Adrenal gland (tissue), 12 donors: ENCODE measurements around the gene RUNX3. TPM values are rescaled to one million over a fixed set of nuclear protein-coding genes. Genes with fewer than 3 reads are reported as not detected.
A peak's percentile ranks its signal among the peaks of the same experiment; 100 is the strongest.

ENCODE experiments used
- DNase-seq, 7 donors: peaks; one replicate each; pipeline ENCODE4 v3.0.0-alpha.2; 2019 to 2020
- H3K27ac ChIP-seq, 5 donors: fragments of 200-600 bp; sonication (generic) in 4 of 5; 1 replicate in 3 of 5; 2 replicates in 2 of 5; pipeline versions ENCODE4 v1.5.1 to v1.8.0; 2016 to 2020; ENCODE audit warnings: mild to moderate bottlenecking in 1 of 5
- H3K27me3 ChIP-seq: fragments of 200-600 bp; 2 replicates; pipeline ENCODE4 v1.8.0; 2021
- H3K36me3 ChIP-seq, 2 donors: fragments of 200-600 bp; replicated peaks in 1 of 2; 1 replicate in 1 of 2; 2 replicates in 1 of 2; pipeline versions ENCODE4 v1.5.1 to v1.8.0; 2018 to 2022
- H3K4me1 ChIP-seq, 2 donors: fragments of 200-600 bp; replicated peaks in 1 of 2; 1 replicate in 1 of 2; 2 replicates in 1 of 2; pipeline versions ENCODE4 v1.5.1 to v1.8.0; 2018 to 2021
- H3K4me3 ChIP-seq, 4 donors: fragments of 200-600 bp; sonication (generic) in 3 of 4; one replicate each; pipeline ENCODE4 v1.5.1; 2016 to 2018
- H3K9me3 ChIP-seq, 3 donors: fragments of 200-600 bp; sonication (generic) in 1 of 3; replicated peaks in 1 of 3; 1 replicate in 2 of 3; 2 replicates in 1 of 3; pipeline versions ENCODE4 v1.5.1 to v1.8.0; 2016 to 2021
- POLR2A ChIP-seq, 2 donors: fragments of 450-650 bp; IDR thresholded peaks; one replicate each; pipeline ENCODE4 v1.6.1; 2017; ENCODE audit warnings: antibody characterized with exemption in 2 of 2, mild to moderate bottlenecking in 2 of 2, moderate library complexity in 1 of 2
- WGBS, 4 donors: extraction: QIAGEN DNeasy Blood & Tissue Kit in 2 of 4; methylation state at CpG; one replicate each; pipeline versions ENCODE4 v1.1.5 to v1.1.7; 2013 to 2017; 5-methylcytosine and 5-hydroxymethylcytosine counted together
- intact Hi-C, 2 donors: fragments of 100-400 bp; cut with DNase I; formaldehyde crosslinking; loops; one replicate each; pipeline versions ENCODE4 v1.14.1 to v1.15.0; 2022 to 2023
- polyA plus RNA-seq, 3 donors: library from polyadenylated mRNA; stranded (reverse); fragments of 200-250 nt in 2 of 3; fragments of 350-450 nt in 1 of 3; fragmentation: Illumina TruSeq in 1 of 3; extraction: RNeasy Lipid Tissue Mini Kit (QIAGEN cat#74804) in 1 of 3; gene quantifications; one replicate each; pipeline ENCODE4 v1.2.3, GENCODE V29; 2013 to 2014
- total RNA-seq, 9 donors: library from RNA; depleted of rRNA in 4 of 9; stranded (reverse); fragments of >200 nt in 4 of 9; fragments of 120-200 nt in 1 of 9; fragmentation: NEBNext Ultra II Directional in 1 of 9; extraction: Animal tissue kit (Norgen Biotek cat#: 25700) in 1 of 9; gene quantifications; one replicate each; pipeline versions ENCODE4 v1.1.0 to v1.2.4, GENCODE V29; 2013 to 2023
- TF ChIP-seq, protein P1 (sequence below), 6 experiments: fragments of 450-650 bp in 4 of 6; fragments of 200-600 bp in 2 of 6; sonication (generic) in 1 of 6; IDR thresholded peaks; 1 replicate in 5 of 6; 2 replicates in 1 of 6; pipeline versions ENCODE4 v1.5.1 to v1.8.0; 2016 to 2021; ENCODE audit warnings: antibody characterized with exemption in 6 of 6, mild to moderate bottlenecking in 2 of 6, moderate library complexity in 1 of 6
- donor health status: healthy with polysubstance abuse.
- donor health status: Bipolar disorder and iron deficiency.
- donor health status: DM: yes; HTN: yes; CAD: no.
- donor health status: DM: no; HTN: no; CAD: no.
- donor health status: DM: no; HTN: no; CAD: no.
- donor health status: DM: yes; HTN: yes; CAD: no.

RUNX3 gene
- total and polyA plus RNA-seq, 12 donors = 0.06 to 7.5 (median 2.7) TPM

DNA sequence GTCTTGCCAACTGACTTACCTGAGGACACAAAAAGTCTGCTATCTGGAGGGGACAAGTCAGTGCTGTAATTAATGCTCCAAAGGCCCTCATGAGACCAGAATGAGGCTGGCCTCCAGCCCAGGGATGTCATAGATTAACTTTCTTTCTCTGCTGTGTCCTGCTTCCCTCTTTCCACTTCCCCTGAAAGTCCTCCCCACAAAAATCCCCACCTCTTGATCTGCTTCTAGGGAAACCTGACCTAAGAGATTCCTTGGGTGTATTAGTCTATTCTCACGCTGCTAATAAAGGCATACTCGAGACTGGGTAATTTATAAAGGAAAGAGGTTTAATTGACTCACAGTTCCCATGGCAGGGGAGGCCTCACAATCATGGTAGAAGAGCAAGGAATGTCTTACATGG is 39.2 kb downstream of the RUNX3 start:
- TF ChIP-seq, protein P1, sequence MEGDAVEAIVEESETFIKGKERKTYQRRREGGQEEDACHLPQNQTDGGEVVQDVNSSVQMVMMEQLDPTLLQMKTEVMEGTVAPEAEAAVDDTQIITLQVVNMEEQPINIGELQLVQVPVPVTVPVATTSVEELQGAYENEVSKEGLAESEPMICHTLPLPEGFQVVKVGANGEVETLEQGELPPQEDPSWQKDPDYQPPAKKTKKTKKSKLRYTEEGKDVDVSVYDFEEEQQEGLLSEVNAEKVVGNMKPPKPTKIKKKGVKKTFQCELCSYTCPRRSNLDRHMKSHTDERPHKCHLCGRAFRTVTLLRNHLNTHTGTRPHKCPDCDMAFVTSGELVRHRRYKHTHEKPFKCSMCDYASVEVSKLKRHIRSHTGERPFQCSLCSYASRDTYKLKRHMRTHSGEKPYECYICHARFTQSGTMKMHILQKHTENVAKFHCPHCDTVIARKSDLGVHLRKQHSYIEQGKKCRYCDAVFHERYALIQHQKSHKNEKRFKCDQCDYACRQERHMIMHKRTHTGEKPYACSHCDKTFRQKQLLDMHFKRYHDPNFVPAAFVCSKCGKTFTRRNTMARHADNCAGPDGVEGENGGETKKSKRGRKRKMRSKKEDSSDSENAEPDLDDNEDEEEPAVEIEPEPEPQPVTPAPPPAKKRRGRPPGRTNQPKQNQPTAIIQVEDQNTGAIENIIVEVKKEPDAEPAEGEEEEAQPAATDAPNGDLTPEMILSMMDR (IDR thresholded peaks at IDR 0.05) = no peak
- no peak for TF ChIP-seq POLR2A (IDR thresholded peaks at IDR 0.05)
- peak in 1 of 7 donors; percentile 3 for DNase-seq
- peaks cover 6% of the 10 kb centered on the region for H3K27me3 ChIP-seq
- no peak overlapping the region for H3K27ac ChIP-seq
- H3K4me1 ChIP-seq = no peaks in the 10 kb centered on the region
- no peaks in the 10 kb centered on the region for H3K36me3 ChIP-seq
- H3K4me3 ChIP-seq = no peak overlapping the region
- intact Hi-C loops = no loop called here
- no peaks in the 10 kb centered on the region for H3K9me3 ChIP-seq
- 63 to 88% (median 84%) methylated on average over 2 of the region's 2 CpGs for WGBS, 4 donors

DNA sequence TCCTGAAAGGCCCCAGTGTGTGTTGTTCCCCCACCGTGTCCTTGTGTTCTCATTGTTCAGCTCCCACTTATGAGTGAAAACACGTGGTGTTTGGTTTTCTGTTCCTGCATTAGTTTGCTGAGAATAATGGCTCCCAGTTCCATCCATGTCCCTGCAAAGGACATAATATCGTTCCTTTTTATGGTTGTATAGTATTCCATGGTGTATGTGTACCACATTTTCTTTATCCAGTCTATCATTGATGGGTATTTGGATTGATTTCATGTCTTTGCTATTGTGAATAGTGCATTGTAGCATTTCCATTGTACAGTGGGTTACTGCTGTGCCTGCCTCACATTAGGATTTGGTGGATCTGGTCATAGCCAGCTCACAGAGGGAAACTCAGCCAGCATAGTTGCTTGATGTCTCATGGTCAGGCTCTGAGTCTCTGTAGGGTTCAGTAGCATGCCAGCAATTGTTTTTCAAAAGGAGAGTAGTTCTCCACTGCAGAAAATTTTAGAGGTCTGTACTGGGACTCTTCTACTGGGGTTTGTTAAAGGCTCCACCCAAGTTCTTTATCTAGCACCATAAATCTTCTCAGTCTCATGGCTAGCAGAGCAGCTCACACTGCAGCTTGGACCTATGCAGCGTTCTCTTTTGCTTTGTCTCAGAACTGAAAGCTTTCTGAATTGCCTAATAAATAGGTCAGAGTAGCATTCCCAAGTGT is 41.0 kb downstream of the RUNX3 start:
- WGBS, 4 donors = 66 to 75% (median 70%) methylated on average over 4 of the region's 4 CpGs

DNA sequence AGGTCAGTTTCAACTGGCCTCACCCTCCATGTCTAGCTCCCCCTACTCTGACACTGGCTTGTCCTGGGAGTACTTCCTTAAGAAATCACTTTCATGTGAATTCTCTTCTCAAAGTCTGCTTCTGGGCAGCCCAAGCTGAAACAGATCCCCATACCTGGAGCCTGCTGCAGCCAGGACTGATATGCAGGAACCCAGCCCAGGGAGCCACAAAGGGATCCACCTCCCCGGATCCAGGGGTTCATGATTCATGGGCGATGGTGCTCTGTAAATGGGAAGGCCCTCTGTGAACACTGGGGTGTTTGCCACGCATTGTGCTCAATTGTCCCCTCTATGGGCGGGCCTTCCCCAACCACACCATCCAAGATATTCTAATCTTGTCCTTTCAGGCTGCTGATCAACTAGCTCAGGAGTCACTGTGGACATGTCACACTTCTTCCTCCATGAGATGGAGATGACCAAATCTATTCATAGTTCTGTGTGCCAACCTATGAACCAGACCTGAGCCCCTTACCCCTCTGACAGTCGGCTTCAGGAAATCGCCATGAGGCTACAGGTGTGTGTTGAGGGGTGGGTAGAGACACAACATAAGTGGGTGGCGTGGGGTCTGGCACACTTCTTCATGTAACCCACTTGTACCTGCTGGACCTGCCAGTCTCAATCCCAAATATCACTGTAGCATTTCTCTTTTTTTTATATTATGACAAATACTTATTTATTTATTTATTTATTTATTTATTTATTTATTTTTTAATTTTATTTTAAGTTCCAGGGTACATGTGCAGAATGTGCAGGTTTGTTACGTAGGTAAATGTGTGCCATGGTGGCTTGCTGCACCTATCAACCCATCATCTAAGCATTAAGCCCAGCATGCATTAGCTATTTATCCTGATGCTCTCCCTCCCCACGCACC is 41.8 kb downstream of the RUNX3 start:
- TF ChIP-seq POLR2A (IDR thresholded peaks at IDR 0.05) = no peak
- TF ChIP-seq, protein P1 (IDR thresholded peaks at IDR 0.05) = no peak
- WGBS, 4 donors = 85 to 93% (median 87%) methylated on average over 9 of the region's 9 CpGs
- Histone ChIP-seq H3K27ac (no peak overlapping the region), H3K27me3 (peaks cover 6% of the 10 kb centered on the region), H3K4me3 (no peak overlapping the region), H3K9me3 (no peaks in the 10 kb centered on the region), H3K4me1 (no peaks in the 10 kb centered on the region), H3K36me3 (no peaks in the 10 kb centered on the region)
- DNase-seq = peak in 2 of 7 donors; percentile 3 to 33
- intact Hi-C loops = no loop called here

More for the DNA sequence above, 41.0 kb downstream of the RUNX3 start:
- no peak for TF ChIP-seq POLR2A (IDR thresholded peaks at IDR 0.05)
- TF ChIP-seq, protein P1 (IDR thresholded peaks at IDR 0.05) = no peak
- no peaks in the 10 kb centered on the region for H3K9me3 ChIP-seq
- peaks cover 6% of the 10 kb centered on the region for H3K27me3 ChIP-seq
- H3K36me3 ChIP-seq = no peaks in the 10 kb centered on the region
- intact Hi-C loops = no loop called here
- peak in 1 of 7 donors; percentile 21 for DNase-seq
- no peaks in the 10 kb centered on the region for H3K4me1 ChIP-seq
- no peak overlapping the region for H3K27ac ChIP-seq
- no peak overlapping the region for H3K4me3 ChIP-seq

DNA sequence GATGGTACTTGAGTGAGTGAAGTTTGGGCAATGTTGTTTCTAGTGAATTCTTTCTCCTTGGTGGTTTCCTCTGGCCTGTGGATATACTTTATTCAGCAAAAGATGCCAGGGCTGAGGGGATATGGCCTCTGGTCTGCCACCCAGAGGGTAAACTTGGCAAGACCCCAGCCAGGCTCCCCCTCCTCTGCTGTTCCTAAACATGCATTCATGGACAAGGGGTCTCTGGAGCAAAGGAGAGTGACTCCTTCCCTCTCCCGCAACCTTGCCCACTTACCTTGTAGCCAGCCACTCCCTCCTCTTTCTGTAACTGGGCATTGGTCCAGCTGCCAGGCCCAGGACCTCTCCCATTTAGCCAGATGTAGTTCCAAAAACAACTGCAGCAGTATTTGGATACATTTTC is 43.8 kb downstream of the RUNX3 start:
- Histone ChIP-seq H3K4me1 (no peaks in the 10 kb centered on the region), H3K9me3 (no peaks in the 10 kb centered on the region), H3K27me3 (peaks cover 6% of the 10 kb centered on the region), H3K36me3 (no peaks in the 10 kb centered on the region), H3K4me3 (no peak overlapping the region), H3K27ac (no peak overlapping the region)
- TF ChIP-seq POLR2A (IDR thresholded peaks at IDR 0.05) = no peak
- TF ChIP-seq, protein P1 (IDR thresholded peaks at IDR 0.05) = no peak
- peak in 1 of 7 donors; percentile 0 for DNase-seq
- 69 to 100% (median 82%) methylated on average over 1 of the region's 1 CpG for WGBS, 4 donors
- intact Hi-C loops = no loop called here
